HG03558 (cell line): ENCODE results near the gene CEP162.
"Not testable (repeated sequence)": the region's sequence is repeated elsewhere in the genome, so short reads cannot be mapped to it uniquely, and the experiment has no call there.

Source experiments
- ATAC-seq: cut with Tn5 transposase; IDR thresholded peaks from one replicate; pipeline ENCODE4 v1.9.1; 2021; ENCODE audit warnings: moderate number of reproducible peaks; ENCODE audit not compliant: unreplicated experiment; ENCODE audit errors: extremely low read depth

Gene CEP162

DNA sequence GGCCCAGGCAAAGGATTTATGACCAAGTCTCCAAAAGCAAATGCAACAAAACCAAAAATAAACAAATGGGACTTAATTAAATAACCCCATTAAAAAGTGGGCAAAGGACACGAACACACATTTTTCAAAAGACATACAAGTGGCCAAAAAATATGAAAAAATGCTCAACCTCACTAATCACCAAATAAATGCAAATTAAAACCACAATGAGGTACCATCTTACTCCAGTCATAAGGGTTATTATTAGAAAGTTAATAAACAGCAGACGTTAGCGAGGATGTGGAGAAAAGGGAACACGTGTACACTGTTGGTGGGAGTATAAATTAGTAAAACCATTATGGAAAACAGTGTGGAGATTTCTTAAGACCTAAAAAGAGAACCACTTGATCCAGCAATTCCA lies 71.1 kb downstream of the CEP162 start:
- no peak for ATAC-seq

- no peak for ATAC-seq
Measured at GRCh38 chr6:84151669-84152068, 75.8 kb downstream of the CEP162 start.

DNA sequence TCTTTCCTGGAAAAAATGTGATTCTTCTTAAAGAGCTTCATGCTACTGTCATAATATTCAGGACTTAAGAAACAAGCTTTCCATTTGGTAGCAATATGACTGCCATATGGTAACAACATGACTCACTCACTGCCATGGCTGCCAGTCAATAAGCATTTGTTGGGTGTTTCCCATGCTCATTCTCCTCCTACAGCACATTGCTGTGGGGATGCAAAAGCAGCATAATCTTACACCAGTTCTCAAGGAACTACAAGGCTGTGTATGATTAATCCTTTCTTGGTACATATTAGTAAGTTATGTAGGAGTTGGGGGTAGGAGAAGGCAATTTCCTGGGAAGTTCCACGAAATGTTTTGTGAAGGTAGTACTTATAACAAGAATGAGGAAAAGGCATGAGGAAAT lies 76.7 kb downstream of the CEP162 start:
- peak; percentile 59 for ATAC-seq

GRCh38 chr6:84141521-84141920 lies 85.9 kb downstream of the CEP162 start:
- no peak for ATAC-seq

DNA sequence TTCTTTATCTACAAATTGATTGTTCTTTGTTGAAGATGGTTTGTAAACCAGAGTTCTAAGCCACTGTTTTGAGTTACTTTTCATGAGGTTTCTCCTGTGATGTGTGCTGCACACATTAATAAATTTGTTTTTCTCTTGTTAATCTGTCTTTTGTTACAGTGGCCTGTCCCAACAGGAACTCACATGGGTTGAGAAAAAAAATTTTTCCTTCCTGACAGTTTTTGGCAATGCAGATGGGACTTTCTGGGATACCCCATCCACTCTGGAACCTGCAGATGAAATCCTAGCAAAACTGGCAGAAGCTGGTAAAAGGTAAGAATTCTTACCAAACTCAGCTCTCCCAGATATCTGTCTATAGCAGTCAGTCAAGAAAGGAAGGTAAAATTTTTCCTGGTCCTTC lies 88.1 kb downstream of the CEP162 start:
- no peak for ATAC-seq

- no peak for ATAC-seq
Measured at GRCh38 chr6:84137989-84138575, 89.4 kb downstream of the CEP162 start.

DNA sequence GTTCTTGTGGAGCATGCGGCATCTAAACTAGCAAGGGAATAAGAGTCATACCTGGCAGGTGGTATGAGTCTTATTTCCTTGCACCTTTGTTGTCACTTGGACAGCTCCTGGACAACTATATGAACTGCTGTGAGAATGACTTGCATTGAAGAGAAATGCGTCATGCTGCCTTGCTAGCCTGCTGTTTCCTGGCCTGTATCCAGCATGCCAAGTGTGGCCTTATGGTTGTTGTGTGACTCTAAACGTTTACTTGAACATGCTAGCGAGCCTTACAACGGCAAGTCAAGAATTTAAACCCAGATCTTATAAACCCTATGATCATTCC lies 90.4 kb downstream of the CEP162 start:
- no peak for ATAC-seq

DNA sequence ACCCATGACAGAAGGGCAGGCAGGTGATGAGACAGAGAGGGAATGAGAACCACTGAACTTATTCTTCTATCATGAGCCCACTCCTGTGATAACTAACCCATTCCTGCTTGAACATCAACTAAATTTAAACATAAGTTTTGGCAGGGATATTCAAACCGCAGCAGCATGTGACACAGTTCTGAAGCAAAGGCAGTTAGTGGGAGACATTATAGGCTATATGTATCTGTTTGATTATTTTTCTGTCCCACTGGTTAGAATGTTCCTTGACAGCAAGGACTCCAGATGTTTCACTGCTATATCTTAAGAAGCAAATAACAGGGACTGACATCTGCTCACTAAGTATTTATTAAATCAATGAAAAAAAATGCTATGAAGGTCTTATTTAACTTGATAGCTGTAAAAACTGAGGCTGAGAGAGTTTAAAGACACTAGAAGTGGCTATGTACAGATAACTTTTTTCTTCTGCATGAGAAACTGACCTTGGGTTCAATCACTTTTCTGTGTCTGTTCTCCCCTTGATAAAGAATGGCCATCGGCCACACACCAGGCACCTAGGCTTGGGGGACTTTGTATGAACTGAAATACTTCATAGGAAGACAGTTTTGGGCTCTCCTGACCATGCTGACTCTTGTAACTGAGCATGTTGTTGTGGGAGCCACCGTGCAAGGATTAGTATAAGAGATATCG lies 90.9 kb downstream of the CEP162 start:
- no peak for ATAC-seq

DNA sequence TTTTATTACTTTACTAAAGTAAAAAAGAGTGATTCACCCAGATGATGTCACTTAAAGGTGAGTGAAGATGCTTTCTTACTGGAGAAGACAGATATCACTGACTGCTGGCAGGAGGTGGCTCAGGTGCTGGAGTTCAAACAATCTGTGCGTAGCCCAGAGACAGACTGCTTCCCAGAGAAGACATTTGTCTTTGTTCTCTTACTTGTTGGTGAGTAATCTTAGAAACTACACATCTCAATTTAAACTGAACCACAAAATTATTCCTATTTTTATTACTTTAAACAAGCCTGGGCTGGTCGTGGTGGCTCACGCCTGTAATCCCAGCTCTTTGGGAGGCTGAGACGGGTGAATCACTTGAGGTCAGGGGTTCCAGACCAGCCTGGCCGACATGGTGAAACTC lies 92.2 kb downstream of the CEP162 start:
- ATAC-seq: no peak

- ATAC-seq: not testable (repeated sequence)
Measured at GRCh38 chr6:84133385-84133784, 94.1 kb downstream of the CEP162 start.

DNA sequence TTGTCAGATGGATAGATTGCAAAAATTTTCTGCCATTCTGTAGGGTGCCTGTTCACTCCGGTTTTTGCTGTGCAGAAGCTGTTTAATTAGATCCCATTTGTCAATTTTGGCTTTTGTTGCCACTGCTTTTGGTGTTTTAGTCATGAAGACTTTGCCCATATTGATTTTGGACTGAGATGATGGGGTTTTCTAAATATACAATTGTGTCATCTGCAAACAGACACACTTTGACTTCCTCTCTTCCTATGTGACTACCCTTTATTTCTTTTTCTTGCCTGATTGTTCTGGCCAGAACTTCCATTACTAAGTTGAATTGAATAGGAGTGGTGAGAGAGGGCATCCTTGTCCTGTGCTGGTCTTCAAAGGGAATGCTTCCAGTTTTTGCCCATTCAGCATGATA lies 97.9 kb downstream of the CEP162 start:
- ATAC-seq: not testable (repeated sequence)

- no peak for ATAC-seq
Measured at GRCh38 chr6:84123186-84123585, 104.3 kb downstream of the CEP162 start.

DNA sequence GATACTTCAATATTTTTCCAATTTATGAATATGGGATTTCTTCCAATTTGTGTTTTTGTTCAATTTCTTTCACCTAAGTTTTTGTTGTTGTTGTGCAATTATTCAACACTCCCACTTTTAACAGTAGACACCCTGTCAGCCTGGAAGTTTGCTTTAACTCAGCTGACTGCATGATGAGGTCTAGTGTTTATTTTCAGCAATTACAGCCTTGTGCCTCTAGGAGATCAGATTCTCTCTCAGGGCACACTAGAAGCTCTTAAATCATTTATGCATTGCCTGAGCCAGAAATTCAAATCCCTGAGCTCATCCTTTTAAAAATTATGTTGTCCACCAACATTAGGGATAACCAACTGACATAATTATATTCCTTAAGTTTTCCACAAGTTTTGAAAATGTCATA lies 108.2 kb downstream of the CEP162 start:
- ATAC-seq: no peak

- no peak for ATAC-seq
Measured at GRCh38 chr6:84118191-84118590, 109.3 kb downstream of the CEP162 start.

DNA sequence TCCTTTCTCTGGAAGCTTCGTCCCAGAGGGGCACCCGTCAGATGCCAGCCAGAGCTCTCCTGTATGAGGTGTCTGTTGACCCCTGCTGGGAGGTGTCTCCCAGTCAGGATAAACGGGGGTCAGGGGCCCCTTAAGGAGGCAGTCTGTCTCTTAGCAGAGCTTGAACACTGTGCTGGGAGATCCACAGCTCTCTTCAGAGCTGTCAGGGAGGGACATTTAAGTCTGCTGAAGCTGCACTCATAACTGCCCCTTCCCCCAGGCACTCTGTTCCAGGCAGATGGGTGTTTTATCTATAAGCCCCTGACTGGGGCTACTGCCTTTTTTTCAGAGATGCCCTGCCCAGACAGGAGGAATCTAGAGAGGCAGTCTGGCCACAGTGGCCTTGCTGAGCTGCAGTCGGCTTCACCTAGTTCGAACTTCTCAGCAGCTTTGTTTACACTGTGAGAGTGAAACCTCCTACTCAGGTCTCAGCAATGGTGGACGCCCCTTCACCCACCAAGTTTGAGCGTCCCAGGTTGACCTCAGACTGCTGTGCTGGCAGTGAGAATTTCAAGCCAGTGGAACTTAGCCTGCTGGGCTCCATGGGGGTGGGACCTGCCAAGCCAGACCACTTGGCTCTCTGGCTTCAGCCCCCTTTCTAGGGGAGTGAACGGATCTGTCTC lies 112.4 kb downstream of the CEP162 start:
- not testable (repeated sequence) for ATAC-seq

DNA sequence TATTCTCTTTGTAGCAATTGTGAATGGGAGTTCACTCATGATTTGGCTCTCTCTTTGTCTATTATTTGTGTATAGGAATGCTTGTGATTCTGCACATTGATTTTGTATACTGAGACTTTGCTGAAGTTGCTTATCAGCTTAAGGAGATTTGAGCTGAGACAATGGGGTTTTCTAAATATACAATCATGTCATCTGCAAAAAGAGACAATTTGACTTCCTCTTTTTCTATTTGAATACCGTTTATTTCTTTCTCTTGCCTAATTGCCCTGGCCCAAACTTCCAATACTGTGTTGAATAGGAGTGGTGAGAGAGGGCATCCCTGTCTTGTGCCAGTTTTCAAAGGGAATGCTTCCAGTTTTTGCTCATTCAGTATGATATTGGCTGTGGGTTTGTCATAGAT lies 116.1 kb downstream of the CEP162 start:
- ATAC-seq: not testable (repeated sequence)

- ATAC-seq: no peak
Measured at GRCh38 chr6:84107495-84107894, 119.9 kb downstream of the CEP162 start.

GRCh38 chr6:84105215-84105924 lies 122.1 kb downstream of the CEP162 start:
- not testable (repeated sequence) for ATAC-seq

- ATAC-seq: no peak
Measured at GRCh38 chr6:84103029-84103428, 124.4 kb downstream of the CEP162 start.

DNA sequence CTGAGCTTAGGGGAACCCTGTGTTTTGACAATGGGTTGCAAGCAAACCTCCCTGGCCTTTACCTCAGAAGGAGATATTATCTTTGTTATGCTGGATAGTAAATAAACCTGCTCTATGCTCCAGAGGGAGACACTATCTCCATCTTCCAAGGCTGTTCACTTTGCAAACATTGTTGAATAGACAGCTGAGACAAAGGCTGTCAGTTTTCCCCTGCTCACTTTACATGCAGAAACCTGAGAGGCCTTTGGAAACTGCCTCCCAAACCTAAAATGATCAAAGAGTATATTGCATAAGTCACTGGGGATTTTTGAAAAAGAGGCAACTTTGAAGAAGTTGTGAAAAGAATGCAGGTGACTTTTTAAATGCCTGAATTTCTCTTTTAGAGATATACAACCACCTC lies 132.3 kb downstream of the CEP162 start:
- ATAC-seq: no peak
